GM21367 (cell line): ENCODE results near the gene FAM171A1.
"Not testable (repeated sequence)": the region's sequence is repeated elsewhere in the genome, so short reads cannot be mapped to it uniquely, and the experiment has no call there.

Source experiments
- ATAC-seq: cut with Tn5 transposase; IDR thresholded peaks from one replicate; pipeline ENCODE4 v1.9.1; 2021; ENCODE audit not compliant: unreplicated experiment

Gene FAM171A1

GRCh38 chr10:15321431-15322341 is 49.4 kb downstream of the FAM171A1 start:
- ATAC-seq: no peak

- no peak for ATAC-seq
Measured at GRCh38 chr10:15320522-15321203, 50.4 kb downstream of the FAM171A1 start.

- no peak for ATAC-seq
Measured at GRCh38 chr10:15320118-15320517, 51.0 kb downstream of the FAM171A1 start.

GRCh38 chr10:15316871-15317464 is 54.1 kb downstream of the FAM171A1 start:
- no peak for ATAC-seq

GRCh38 chr10:15316145-15316544 is 54.9 kb downstream of the FAM171A1 start:
- ATAC-seq: no peak

GRCh38 chr10:15315286-15315685 is 55.8 kb downstream of the FAM171A1 start:
- no peak for ATAC-seq

- ATAC-seq: no peak
Measured at GRCh38 chr10:15314482-15315045, 56.5 kb downstream of the FAM171A1 start.

- ATAC-seq: no peak
Measured at GRCh38 chr10:15313843-15314242, 57.2 kb downstream of the FAM171A1 start.

GRCh38 chr10:15313047-15313446 is 58.0 kb downstream of the FAM171A1 start:
- ATAC-seq: no peak

GRCh38 chr10:15311569-15312280 is 59.4 kb downstream of the FAM171A1 start:
- ATAC-seq: no peak

- no peak for ATAC-seq
Measured at GRCh38 chr10:15310776-15311568, 60.1 kb downstream of the FAM171A1 start.

- ATAC-seq: no peak
Measured at GRCh38 chr10:15309221-15309620, 61.9 kb downstream of the FAM171A1 start.

GRCh38 chr10:15306735-15307280 is 64.3 kb downstream of the FAM171A1 start:
- ATAC-seq: no peak

GRCh38 chr10:15305634-15306033 is 65.5 kb downstream of the FAM171A1 start:
- ATAC-seq: no peak

GRCh38 chr10:15305161-15305560 is 65.9 kb downstream of the FAM171A1 start:
- no peak for ATAC-seq

GRCh38 chr10:15302188-15302956 is 68.7 kb downstream of the FAM171A1 start:
- not testable (repeated sequence) for ATAC-seq

GRCh38 chr10:15300697-15301096 is 70.4 kb downstream of the FAM171A1 start:
- no peak for ATAC-seq

GRCh38 chr10:15300145-15300544 is 70.9 kb downstream of the FAM171A1 start:
- no peak for ATAC-seq

GRCh38 chr10:15296701-15297100 is 74.4 kb downstream of the FAM171A1 start:
- ATAC-seq: no peak
